Activated CD4-positive, alpha-beta T cell treated with anti-CD3 and anti-CD28 coated beads, Interleukin-2, amount 50 U/mL, for 4 hours (primary cell): ENCODE results near the gene TRABD2A.
"Not testable (repeated sequence)": the region's sequence is repeated elsewhere in the genome, so short reads cannot be mapped to it uniquely, and the experiment has no call there.

Experiments
- DNase-seq, 2 experiments: peaks; one replicate each; pipeline ENCODE4 v3.0.0-alpha.2; 2020

TRABD2A gene

DNA sequence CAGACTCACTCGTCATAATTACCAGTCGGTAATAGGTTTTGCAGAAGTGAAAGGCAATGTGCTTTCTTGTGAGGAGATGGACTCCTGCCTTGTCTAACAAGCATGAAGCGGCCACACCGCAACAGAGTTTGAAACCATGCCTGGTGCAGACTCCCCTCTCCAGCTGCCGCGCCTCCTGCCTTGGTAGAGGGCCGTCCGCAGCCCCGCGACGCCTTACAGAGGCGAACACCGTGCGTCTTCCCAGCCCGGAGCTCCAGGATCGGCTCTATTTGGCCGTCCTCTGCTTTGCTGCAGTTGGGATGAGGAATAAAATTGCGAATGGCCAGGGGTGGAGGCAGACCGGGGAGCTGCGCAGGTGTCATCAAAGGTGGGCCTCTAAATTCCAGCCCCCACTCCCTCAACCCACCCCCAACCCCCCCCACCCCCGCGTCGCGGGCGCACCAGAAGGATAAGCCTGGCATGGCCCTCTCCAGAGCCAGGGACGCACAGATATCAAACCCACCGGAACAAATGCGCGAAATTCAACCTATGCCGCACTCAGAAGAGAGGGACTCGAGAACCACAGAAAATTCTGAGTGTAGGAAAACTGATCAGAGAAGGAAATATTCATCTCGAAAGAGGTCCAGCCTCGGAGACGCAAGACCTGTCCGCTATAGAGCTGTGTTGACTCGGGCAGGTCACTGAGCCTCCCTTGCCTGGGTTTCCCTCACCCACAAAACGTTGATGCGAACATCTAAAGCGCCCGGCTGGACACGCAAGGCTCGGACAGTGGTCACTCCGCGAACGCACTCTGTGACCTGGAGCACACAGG, 1.1 kb downstream of the TRABD2A start:
- DNase-seq: peak in 1 of 2 experiments; percentile 30

DNA sequence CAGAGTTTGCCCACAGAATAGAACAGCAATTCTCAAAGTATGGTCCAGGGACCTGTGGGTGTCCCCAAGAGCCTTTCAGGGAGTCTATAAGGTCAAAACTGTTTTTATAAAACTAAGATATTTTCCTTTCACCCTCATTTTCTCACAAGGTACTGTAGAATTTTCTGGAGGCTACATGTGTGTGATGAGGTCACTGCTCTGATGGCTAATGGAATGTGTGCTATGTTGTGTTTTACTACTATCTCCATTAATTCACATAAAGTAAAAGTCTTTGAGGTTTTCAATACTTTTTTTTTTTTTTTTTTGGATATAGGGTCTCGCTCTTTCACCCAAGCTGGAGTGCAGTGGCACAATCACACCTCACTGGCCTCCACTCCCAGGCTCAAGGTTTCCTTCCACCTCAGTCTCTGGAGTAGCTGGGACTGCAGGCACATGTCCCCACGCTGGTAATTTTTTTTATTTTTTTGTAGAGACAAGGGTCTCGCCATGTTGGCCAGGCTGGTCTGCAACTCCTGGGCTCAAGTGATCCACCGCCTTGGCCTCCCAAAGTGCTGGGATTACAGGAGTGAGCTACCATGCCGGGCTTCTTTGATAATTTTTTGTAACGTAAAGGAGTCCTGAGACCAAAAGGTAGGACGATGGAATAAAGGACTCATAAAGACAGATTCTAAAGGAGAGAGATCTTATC, 1.8 kb downstream of the TRABD2A start:
- DNase-seq: no peak

DNA sequence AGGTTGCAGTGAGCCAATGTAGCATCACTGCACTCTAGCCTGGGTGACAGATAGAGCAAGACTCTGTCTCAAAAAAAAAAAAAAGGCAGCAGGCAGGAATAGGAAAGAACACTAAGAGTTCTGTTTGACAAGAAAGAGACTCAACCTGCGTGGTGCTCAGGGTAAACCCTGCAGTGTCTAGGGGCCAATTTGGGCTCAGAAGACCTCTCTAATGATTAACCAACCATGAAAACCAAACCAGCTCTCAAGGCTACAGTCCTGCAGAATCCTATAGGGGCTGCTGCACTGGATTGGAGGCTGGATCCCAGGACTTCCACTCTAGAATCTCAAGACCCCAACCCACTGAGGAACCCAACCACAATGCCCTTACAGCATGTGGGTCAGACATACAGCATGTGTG, 2.4 kb downstream of the TRABD2A start:
- DNase-seq: no peak

DNA sequence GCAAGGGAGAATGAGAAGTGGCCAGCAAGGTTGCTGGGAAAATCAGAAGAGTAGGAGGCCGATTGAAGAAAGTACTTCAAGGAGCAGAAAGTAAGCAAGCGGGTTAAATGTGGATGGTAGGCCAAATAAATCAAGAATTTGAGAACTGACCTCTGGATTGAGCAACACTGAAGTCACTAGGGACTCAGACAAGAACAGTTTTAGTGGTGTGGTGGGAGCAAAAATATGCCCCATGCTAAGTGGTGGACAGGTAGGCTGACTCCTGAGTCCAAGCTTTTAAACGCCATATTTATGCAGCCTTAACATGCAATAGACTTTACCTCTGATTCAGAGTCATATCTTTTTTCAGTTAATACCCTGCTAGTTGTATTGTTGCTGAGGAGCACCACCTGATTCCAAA, 4.5 kb downstream of the TRABD2A start:
- no peak for DNase-seq

DNA sequence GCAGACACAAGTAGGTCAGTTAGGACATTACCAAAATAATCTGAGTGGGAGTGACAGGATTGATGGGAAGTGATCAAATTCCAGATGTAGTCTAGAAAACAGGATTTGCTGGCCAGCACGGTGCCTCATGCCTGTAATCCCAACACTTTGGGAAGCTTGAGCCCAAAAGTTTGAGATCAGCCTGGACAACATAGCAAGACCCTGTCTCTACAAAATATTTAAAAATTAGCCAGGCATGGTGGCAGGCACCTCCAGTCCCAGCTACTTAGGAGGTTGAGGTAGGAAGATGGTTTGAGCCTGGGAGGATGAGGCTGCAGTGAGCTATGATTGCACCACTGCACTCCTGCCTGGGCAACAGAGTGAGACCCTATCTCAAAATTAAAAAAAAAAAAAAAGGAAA, 5.3 kb downstream of the TRABD2A start:
- not testable (repeated sequence) for DNase-seq

DNA sequence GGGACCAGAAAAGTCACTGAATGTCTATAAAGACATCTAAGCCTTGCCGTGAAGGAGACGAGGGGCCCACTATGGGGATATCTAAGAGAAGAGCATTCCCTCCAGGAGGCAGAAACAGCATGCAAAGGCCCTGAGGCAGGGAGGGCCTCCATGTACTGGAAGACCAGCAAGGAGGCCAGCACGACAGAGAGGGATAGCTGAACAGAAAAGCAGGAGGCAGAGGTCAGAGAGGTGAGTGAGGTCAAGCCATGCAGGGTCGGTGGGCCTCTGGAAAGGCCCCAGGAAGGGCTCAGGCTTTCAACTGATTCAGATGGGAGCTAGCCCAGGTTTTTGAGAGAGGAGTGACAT, 5.7 kb downstream of the TRABD2A start:
- no peak for DNase-seq

DNA sequence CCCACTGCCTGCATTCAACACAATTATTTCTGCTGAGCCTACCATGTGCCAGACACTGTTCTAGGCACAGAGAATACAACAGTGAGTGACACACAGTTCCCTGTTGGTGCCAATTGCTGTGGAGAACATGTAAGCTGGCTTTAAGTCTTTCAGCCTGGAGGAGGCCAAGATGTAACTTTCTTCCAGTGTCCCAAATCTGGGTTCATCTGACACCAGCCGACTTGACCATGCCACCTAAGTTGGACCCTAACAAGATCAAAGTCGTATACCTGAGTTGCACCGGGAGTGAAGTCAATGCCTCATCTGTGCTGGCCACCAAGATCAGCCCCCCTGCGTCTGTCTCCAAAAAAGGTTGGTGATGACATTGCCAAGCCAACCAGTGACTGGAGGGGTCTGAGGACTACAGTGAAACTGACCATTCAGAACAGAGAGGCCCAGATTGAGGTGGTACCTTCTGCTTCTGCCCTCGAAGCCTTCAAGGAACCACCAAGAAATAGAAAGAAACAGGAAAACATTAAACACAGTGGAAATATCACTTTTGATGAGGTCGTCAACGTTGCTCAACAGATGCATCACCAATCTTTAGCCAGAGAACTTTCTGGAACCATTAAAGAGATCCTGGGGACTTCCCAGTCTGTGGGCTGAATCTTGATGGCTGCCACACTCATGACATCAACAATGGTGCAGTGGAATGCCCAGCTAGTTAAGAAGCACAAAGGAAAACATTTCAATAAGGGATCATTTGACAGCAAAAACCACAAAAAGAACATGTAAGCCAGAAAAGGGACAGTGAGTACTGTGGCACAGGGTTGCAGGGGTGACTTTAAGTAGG, 6.3 kb downstream of the TRABD2A start:
- peak in 1 of 2 experiments; percentile 33 for DNase-seq

DNA sequence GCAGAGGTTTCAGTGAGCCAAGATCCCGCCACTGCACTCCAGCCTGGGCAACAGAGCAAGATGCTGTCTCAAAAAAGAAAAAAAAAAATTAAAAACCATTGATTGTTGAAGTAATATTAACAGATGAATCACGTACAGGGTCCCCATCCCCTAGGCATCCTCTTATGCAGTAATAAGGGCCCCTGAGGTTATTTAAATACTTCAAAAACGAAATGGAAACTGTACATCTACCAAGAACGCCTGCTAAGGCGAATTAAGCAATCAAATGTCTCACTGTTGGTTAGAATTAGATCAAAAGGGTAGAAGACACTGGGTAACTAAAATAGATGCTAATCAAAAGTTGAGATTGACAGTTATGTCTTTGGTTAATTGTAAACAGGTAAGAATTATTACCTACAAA, 7.5 kb downstream of the TRABD2A start:
- no peak for DNase-seq

DNA sequence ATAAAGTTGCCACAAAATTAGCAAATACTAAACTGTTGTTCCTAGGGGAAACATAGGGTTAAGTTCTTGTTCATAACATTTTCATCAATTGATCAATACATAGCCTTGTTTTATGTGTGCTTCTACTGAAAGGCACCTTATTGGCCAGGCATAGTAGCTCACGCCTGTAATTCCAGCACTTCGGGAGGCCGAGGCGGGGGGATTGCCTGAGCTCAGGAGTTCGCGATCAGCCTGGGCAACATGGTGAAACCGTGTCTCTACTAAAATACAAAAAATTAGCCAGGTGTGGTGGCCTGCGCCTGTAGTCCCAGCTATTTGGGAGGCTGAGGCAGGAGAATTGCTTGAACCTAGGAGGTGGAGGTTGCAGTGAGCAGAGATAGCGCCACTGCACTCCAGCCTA, 8.2 kb downstream of the TRABD2A start:
- not testable (repeated sequence) for DNase-seq

DNA sequence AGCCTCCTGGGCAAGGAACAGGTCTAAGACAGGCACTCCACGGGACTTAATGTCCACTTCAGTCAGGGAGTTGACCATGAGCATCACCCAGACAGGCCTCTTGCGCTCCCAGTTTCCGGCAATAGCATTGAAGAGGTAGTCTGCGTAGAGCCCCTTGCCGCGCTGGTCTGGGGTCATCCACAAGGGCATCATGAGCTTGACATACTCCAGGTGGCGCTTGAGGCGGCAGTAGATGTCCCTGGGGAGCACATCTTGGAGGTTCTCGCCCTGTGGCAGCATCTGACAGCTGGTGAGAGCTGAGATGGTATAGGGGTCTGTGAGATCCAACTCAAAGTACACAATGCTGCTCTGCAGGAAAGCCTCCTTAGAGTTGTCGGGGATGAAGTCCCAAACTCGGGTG, 10.6 kb downstream of the TRABD2A start:
- DNase-seq: no peak

DNA sequence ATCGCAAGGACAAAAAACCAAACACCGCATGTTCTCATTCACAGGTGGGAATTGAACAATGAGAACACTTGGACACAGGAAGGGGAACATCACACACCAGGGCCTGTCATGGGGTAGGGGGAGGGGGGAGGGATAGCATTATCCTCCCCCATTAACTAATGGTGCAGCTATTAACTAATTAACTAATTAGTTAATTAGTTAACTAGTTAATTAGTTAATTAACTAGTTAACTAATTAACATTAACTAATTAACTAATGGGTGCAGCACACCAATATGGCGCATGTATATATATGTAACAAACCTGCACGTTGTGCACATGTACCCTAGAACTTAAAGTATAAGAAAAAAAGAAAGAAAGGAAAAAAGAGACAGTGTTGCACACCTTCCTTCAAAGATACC, 12.6 kb downstream of the TRABD2A start:
- DNase-seq: not testable (repeated sequence)

DNA sequence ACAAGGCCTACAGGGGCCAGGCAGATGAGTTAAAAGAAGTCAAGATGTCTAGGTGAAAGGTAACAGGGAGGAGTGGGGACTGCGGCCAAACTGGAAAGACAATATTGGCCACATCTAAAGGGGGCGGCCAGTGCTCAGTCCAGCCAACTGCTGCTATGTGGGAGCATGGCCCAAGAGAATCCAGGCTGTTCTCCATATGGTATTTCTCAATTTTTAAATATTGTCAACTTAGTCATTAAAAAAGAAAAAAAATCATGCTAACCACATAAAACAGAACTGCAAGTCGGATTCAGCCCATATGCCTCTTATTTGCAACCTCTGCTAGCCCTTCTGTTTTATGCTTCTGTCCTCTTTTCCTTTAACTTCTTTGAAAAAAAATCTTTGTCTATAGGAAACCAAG, 14.8 kb downstream of the TRABD2A start:
- DNase-seq: no peak

DNA sequence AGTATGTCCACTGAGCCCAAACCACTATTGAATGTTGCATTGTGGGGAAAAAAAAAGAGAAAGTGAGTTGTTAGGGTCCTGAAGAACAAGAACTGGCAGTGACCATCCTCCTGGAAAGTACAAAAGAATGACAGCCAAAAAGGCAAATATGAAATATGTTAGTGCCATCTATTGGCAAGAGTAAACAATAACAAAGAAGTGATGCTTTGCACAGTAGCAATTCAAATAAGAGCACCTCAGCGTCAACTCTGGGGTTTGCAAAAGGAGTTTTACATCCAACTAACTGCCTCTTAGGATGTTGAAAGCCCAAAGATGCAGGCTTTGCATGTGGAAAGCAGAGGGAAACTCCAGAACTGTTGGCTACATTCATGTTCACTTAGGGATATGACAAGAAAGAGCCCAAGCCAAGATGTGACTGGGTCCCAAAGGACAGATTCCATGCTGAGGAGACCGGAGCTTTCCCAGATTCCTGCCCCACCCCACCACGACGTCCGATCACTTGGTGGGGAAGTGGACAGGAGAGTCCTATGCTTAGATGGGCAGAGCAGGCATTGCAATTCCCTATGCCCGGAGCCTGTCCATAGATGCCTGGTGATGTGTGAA, 15.6 kb downstream of the TRABD2A start:
- DNase-seq: no peak

DNA sequence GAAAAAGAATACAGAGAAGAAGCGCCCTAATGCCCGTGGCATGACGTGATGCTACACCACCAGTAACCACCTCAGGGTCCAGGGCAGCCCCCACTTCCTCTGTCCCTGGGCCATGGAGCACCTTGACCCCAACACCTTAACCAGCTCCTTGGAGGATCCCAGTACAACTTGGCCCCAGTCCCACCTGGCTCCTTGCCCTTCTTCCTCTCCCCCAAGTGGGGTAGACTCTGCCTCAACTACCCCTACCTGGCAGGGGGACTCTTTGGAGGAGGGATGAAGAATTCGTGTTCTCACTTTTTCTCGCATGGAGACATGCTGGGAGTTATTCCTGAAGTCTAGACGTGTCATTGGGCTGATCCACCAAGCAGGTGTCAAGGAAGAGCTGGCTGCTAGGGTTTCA, 18.9 kb downstream of the TRABD2A start:
- no peak for DNase-seq

DNA sequence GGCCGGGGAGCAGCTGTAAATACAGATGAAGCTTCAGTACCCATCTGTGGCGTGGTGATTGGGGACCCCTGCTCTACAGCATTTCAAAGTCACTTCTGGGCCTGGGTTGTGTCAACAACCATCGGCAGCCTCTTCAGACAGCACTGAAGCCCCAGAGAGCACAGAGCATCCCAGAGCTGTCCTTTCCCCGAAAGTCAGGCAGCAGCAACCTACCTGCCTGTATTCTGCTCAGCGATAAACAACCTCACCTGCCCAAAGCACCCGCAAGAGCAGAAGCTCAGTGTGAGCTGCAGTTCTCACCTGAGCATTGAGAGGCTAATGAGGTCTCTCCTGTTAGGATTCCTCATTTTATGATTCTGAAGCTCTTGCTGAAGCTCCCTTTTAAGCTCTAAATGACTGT, 19.3 kb downstream of the TRABD2A start:
- no peak for DNase-seq

DNA sequence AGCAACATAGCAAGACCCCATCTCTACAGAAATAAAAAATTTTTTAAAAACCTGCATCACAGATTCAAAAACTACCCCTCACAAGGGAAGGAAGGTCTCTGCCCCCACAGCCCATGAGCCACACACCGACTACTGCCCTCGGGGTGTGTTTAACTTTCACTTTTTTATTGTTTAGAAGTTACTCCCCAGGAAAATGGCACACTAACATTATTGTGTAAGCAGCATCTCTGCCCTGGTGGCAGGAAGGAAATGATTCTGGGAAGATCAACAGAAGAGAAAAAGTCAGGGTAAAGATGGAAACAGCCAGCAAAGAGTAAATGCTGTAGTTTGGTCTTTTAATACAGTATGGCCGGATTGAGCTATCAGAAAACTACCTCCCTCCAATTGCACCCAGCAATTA, 21.9 kb downstream of the TRABD2A start:
- DNase-seq: no peak

DNA sequence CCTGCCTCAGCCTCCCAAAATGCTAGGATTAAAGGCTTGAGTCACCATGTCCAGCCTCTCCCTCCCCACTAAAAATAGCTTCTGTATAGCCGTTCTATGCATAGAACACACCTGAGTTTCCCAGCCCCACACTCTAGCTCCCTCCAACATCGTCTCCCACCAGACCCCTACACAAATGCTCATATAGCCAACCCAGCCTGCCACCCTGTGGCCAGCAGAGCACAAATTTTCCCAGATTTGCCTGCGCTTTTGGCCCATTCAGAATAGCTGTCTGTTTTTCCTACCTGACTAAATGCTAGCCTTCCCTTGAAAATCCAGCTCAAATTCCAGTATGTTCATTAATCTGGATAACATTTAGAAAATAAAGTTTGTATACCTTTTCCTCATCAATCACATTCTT, 22.8 kb downstream of the TRABD2A start:
- DNase-seq: no peak

DNA sequence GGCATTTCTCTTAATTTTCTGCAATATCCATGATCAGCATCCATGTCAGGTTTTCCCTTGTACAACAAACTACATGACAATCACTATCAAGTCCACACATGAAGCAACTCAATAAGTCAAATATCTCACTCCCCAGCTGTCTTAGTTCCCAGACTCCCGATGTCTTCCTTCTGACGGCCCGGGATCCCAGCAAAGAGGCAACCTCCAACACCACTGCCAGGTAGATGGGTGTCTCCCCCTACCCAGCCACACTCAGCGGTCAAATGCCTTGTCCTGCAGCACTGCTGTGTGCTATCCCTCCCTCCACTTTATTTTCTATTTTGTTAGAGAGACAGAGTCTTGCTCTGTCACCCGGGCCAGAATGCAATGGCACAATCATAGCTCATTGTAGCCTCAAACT, 23.3 kb downstream of the TRABD2A start:
- no peak for DNase-seq

DNA sequence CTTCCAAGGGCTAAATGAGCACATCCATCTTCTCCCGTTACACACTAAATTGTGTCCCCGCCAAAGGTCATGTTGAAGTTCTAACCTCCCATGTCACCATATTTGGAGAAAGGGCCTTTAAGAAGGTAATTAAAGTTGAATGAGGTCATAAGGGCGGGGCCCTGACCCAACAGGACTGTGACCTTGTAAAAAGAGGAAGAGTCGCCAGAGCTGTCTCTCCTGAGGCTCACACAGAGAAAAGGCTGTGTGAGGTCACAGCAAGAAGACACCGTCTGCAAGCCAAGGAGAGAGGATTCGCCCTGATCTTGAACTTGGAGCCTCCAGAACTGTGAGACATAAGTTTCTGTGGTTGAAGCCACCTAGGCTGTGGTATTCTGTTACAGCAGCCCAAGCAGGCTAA, 24.1 kb downstream of the TRABD2A start:
- no peak for DNase-seq

DNA sequence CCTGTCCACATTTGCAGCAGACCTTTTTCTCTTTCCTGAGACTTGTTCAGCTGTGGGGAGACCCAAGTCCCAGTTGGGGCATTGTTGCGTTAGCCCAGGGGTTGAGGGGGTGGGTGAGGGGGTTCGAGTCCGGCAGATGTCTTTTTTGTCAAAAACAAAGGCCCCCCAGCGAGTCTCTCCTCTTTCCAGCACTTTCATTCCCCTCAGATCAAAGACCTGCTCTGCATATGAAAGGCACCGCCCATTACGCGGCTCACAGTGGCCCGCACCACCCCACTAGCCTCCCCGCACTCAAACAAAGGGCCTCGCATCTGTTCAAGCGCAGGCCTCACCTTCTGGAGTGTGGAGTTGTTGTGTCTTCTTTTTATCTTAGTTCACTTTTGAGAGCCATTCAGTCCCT, 25.2 kb downstream of the TRABD2A start:
- no peak for DNase-seq

DNA sequence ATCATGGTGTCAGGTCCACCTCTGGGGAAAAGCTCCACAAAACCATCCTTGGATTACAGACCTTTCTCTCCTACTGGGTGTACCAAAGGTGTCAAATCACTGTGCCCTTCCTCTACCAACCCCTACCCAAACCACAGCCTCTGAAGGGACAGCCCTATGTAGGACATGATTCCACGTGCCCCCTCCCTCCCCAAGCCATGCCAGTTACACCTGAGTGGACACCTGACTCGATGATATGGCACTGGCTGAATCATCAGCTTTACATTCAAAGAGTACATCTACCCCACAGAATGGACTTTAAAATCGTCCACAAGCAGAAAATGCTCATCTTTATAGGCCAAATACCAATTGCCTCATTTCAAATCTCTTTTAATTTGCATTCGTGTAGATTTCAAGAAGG, 26.0 kb downstream of the TRABD2A start:
- no peak for DNase-seq

DNA sequence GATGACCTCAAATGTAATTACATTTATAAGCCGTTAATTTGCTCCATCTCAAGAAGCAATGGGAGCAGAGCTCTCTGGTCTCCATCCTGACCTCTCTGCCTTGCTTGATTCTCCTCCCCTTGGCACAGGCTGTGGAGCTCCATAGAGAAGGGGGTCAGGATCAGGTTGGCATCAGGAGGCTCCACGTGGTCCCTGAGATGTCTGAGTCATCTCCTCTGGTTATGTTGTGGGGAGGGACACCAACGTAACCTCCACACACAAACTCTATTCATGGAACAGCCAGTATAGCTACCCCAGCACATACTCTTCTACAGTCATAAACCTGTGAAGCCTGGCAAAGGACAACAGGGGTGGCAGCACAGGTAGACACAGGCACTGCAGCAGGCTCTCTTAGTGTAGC, 29.0 kb downstream of the TRABD2A start:
- DNase-seq: no peak

DNA sequence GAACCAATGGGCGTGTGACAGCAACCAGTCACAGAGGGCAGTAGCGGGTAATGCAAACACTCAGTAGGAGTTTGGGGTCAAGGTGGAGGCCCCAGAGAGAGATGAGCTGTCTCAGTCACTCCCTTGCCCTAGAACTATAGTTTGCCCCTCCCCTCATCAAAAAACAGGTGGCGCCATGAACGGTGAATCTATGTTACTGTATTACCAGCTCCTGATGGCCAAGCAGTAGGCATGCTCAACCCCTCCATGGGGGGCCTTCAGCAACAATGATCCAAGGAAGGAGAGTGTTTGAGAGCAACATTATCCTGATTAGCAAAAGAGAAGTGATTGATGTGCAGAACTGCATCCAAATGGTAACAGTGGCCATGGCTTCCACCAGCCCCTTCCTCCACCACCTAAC, 30.4 kb downstream of the TRABD2A start:
- DNase-seq: no peak
